Daoy (cell line): ENCODE results near the gene GPATCH11. TPM values are rescaled to one million over a fixed set of nuclear protein-coding genes. Genes with fewer than 3 reads are reported as not detected.
A peak's percentile ranks its signal among the peaks of the same experiment; 100 is the strongest.

Experiments
- DNase-seq: peaks from one replicate; pipeline ENCODE4 v3.0.0-alpha.2; 2015; ENCODE audit warnings: low read depth
- total RNA-seq: library from RNA; depleted of rRNA; stranded (reverse); fragments of >200 nt; shearing (Covaris generic); gene quantifications from 2 replicates; pipeline ENCODE4 v1.2.3, GENCODE V29; 2014; rRNA removed

The GPATCH11 gene
- 19.7 and 25.2 TPM in 2 replicates for total RNA-seq

GRCh38 chr2:37083873-37084794, at the start of gene GPATCH11, which contains the start of gene HEATR5B:
Gene GPATCH11 (plus strand): TSS chr2:37084518. CDS start chr2:37088382, 3,864 bp downstream.
Gene HEATR5B (minus strand): TSS chr2:37084372. CDS start chr2:37083414, 958 bp downstream.
- DNase-seq, result peak; percentile 98

GRCh38 chr2:37037771-37038170, 46.5 kb upstream of the GPATCH11 start:
- DNase-seq, result no peak

GRCh38 chr2:37039580-37039979, 44.7 kb upstream of the GPATCH11 start:
- DNase-seq, result no peak

- no peak for DNase-seq
These were observed 31.6 kb upstream of the GPATCH11 start for GRCh38 chr2:37052600-37053332.

GRCh38 chr2:37059841-37060240, 24.5 kb upstream of the GPATCH11 start:
- no peak for DNase-seq

GRCh38 chr2:37060446-37060845, 23.9 kb upstream of the GPATCH11 start:
- DNase-seq, result no peak

GRCh38 chr2:37061013-37061711, 23.2 kb upstream of the GPATCH11 start:
- no peak for DNase-seq

- no peak for DNase-seq
These were observed 22.5 kb upstream of the GPATCH11 start for GRCh38 chr2:37061776-37062175.

- no peak for DNase-seq
These were observed 15.6 kb upstream of the GPATCH11 start for GRCh38 chr2:37068686-37069085.

GRCh38 chr2:37070931-37071330, 13.4 kb upstream of the GPATCH11 start:
- no peak for DNase-seq

GRCh38 chr2:37080266-37080665, 4.1 kb upstream of the GPATCH11 start:
- DNase-seq, result no peak

GRCh38 chr2:37080689-37081088, 3.6 kb upstream of the GPATCH11 start:
- no peak for DNase-seq

- no peak for DNase-seq
These were observed 479 bp downstream of the GPATCH11 start for GRCh38 chr2:37084797-37085196.

GRCh38 chr2:37085731-37086147, 1.4 kb downstream of the GPATCH11 start:
- peak; percentile 59 for DNase-seq

GRCh38 chr2:37090019-37090477, 5.7 kb downstream of the GPATCH11 start:
- DNase-seq, result no peak

- DNase-seq, result no peak
These were observed 7.6 kb downstream of the GPATCH11 start for GRCh38 chr2:37091873-37092272.

- DNase-seq, result no peak
These were observed 12.2 kb downstream of the GPATCH11 start for GRCh38 chr2:37096568-37096967.

- no peak for DNase-seq
These were observed 14.2 kb downstream of the GPATCH11 start for GRCh38 chr2:37098416-37099118.

GRCh38 chr2:37100054-37100453, 15.7 kb downstream of the GPATCH11 start:
- no peak for DNase-seq

GRCh38 chr2:37102588-37102987, 18.3 kb downstream of the GPATCH11 start:
- DNase-seq, result no peak

GRCh38 chr2:37104178-37104577, 19.9 kb downstream of the GPATCH11 start:
- peak; percentile 19 for DNase-seq
